GM12864 (cell line): ENCODE data around the gene MFNG.

Source experiments
- DNase-seq: peaks from one replicate; pipeline ENCODE4 v3.0.0-alpha.2; 2011; ENCODE audit warnings: low read depth
- H3K4me3 ChIP-seq: 2 replicates; pipeline ENCODE4 v1.5.1; 2011; ENCODE audit warnings: mild to moderate bottlenecking, low read depth, low read length, control low read depth
- TF ChIP-seq, protein P1 (sequence below): IDR thresholded peaks from 2 replicates; pipeline ENCODE4 v1.5.1; 2011; ENCODE audit warnings: low read depth, mild to moderate bottlenecking, moderate library complexity, low read length, control low read depth, inconsistent platforms; ENCODE audit errors: missing control alignments

MFNG gene

DNA sequence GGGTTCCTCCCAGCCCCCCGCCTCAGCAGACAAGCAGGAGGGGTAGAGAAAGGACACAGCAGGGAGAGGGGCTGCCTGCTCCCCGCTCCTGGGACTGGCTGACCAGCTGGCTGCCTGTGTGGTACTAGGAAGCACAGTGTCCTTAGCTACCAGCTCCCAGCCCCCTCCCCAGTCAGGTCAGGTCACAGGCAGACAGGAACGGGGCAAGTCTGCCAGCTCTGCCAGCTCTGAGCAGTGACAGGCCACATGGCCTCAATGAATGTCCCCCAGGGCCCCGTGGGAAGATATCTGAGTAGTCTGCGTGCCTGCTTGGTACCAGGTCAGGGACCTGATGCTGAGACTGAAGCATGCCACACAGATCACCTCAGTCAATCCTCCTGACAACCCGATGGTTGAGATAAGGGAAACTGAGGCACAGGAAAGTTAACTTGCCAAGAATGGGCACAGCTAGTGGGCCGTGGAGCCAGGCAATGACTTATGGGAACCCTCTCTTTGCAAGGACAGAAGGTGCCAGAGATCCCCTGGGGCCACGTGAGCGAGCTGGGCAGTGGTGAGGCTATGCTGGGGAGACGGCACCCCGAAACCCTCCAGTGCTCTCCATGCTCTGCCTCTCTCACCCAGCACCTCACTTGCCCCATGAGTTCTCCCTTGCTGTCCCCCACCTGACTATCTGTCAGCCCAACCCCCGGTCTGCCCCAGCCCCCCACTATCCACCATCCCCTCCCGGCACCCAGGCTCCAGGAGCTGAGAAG lies 13.8 kb upstream of the MFNG start:
- TF ChIP-seq, protein P1, sequence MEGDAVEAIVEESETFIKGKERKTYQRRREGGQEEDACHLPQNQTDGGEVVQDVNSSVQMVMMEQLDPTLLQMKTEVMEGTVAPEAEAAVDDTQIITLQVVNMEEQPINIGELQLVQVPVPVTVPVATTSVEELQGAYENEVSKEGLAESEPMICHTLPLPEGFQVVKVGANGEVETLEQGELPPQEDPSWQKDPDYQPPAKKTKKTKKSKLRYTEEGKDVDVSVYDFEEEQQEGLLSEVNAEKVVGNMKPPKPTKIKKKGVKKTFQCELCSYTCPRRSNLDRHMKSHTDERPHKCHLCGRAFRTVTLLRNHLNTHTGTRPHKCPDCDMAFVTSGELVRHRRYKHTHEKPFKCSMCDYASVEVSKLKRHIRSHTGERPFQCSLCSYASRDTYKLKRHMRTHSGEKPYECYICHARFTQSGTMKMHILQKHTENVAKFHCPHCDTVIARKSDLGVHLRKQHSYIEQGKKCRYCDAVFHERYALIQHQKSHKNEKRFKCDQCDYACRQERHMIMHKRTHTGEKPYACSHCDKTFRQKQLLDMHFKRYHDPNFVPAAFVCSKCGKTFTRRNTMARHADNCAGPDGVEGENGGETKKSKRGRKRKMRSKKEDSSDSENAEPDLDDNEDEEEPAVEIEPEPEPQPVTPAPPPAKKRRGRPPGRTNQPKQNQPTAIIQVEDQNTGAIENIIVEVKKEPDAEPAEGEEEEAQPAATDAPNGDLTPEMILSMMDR: no peak
- H3K4me3 ChIP-seq: no peak overlapping the region
- DNase-seq: no peak

DNA sequence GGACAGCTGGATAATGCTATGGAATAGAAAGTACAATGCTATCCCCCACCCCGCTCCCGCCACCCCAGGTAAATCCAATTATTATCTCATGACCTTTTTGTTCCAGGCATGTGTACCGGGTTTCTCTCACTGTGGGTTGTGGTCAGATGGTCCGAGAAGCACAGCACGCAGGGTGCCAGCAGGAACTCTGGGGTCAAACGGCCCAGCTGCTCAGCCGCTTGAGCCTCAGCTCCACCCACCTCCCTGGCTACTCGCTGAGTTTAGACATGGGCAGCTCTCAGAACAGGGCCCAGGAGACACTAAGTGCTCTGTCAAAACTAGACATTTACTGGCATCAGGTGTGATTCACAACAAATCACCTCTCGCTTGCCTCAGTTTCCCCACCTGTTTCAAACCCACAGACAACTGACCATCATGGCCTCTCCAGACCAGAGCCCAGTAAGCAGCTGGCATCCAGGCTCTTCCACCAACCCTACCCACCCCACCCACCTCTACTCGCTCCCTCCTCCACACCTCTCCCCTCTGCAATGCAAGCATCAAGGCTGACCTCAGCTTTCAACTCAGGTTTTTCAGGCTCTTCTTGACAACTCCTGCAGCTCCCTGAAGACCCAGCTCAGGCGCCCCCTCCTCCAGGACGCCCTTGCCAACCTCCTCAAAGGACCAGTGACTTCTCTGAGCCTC lies 13.0 kb upstream of the MFNG start:
- TF ChIP-seq, protein P1: no peak
- no peak overlapping the region for H3K4me3 ChIP-seq
- DNase-seq: no peak

DNA sequence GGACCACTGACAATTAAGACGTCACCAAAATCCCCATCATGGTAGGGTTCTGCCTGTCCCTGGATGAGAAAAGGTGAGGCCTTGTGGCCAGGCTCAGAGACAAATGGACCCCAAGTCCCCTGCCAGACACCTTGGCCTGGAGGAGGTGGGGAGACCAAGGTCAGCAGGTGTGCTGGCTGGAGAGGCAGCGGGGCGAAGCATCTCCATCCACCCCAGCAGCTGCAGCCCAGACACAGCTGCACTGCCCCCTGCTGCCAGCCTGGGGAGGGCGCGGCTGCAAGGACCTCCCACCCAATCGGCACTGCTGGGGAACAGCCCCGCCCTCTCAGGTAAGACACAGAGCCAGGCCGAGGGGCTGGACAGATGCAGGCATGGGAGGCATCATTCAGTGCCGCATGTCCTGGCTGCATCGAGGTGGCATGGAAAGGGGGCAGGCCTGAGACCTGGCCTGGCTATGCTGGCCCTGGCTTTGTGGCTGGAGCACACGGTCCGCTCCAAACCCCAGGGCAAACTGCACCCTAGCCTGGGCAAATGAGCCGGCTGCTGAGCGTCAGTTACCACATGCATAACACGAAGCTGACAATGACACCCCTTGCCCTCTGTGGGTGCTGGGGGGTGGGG lies 12.2 kb upstream of the MFNG start:
- H3K4me3 ChIP-seq: no peak overlapping the region
- no peak for DNase-seq
- TF ChIP-seq, protein P1: peak; percentile 81

DNA sequence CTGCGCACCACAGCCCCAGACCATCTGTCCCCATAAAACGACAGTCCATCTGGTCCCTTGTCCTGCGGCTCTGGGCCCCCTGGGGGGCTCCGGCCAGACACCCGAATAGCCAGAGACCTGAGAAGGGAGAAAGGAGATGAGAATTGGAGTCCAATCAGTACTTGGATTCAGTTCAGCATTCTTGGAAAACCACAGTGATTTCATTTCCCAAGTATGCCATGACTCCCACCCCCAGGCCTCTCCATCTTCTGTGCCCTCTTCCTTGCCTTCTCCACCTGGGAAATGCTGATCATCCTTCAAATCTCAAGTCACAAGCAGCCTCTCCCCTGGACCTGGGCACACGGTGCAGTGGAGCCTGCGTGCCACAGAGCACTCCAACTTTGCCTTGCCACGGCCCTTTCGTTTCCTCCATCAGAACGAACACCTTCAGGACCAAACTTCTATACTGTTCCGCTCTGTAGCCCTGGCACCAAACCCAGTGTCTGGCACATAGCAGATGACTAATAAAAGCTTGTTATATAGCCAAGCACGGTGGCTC lies 10.9 kb upstream of the MFNG start:
- no peak overlapping the region for H3K4me3 ChIP-seq
- TF ChIP-seq, protein P1: no peak
- DNase-seq: no peak

DNA sequence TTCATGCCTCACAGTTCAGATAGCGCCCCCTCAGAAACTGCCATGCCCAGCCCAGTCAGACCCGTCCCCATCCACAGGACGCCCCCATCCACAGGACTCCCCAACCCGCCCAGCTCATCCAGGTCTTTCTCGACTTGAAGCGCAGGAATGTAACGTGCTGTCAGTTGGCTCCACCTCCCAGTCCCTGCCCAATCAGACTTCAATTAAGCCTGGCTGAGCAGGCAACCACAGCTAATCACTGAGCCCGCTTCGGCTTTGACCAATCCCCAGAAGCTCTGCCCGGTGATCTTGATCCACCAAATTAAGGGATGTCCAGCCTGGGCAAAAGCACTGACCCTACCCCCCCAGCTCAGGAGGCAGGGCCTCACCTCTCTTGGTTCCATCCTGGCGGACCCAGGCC lies 10.5 kb upstream of the MFNG start:
- TF ChIP-seq, protein P1: no peak
- H3K4me3 ChIP-seq: no peak overlapping the region
- no peak for DNase-seq

DNA sequence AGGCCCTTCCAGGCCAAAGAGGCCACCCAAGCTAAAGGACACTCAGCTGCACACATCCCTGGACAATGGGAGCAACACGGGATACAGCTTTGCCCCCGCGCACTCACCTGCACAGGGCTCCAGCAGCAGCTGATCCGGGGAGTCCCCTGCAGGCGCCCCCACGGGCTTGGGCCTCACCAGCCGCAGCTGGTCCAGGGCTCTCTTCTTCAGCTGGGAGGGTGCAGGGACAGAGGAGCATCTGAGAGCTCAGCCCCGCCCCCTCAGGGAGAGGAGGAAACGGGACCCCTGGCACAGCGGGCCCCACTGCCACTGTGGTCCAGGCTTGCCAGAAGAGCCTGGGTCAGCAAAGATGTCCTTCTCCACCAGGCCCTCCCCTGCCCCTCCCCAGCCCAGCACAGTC lies 7.8 kb upstream of the MFNG start:
- DNase-seq: no peak
- H3K4me3 ChIP-seq: no peak overlapping the region
- TF ChIP-seq, protein P1: no peak
